Cerebellar nuclear complex (tissue), 1 donor: Measurements from ENCODE around the gene NT5C1B.
A peak's percentile ranks its signal among the peaks of the same experiment; 100 is the strongest.

Source experiments
- DNase-seq, 2 experiments: peaks; one replicate each; lab custom pipeline; 2025; lab: John Stamatoyannopoulos, UW

NT5C1B gene

GRCh38 chr2:18551169-18551568, 38.2 kb downstream of the NT5C1B start:
- DNase-seq, result no peak

DNA sequence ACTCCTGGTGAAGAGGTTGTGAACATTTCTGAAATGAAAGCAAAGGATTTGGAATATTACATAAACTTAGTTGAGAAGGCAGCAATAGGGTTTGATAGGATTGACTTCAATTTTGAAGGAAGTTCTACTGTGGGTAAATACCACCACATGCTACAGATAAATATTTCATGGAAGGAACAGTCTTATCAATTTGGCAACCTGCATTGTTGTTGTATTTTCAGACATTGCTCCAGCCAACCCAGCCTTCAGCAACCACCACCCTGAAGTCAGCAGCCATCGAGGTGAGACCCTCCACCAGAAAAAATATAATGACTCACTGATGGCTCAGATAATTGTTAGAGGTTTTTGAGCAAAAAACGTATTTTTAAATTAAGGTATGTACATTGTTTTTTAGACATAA, 38.9 kb downstream of the NT5C1B start:
- no peak for DNase-seq

DNA sequence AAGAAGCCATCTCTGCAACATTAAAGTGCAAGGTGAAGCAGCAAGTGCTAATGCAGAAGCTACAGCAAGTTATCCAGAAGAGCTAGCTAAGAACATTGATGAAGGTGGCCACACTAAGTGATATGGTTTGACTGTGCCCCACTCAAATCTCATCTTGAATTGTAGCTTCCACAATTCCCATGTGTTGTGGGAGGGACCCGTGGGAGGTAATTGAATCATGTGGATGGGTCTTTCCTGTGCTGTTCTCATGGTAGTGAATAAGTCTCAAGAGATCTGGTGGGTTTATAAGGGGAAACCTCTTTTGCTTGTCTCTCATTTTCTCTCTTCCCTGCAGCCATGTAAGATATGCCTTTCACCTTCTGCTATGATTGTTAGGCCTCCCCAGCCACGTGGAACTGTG, 40.3 kb downstream of the NT5C1B start:
- DNase-seq, result no peak

DNA sequence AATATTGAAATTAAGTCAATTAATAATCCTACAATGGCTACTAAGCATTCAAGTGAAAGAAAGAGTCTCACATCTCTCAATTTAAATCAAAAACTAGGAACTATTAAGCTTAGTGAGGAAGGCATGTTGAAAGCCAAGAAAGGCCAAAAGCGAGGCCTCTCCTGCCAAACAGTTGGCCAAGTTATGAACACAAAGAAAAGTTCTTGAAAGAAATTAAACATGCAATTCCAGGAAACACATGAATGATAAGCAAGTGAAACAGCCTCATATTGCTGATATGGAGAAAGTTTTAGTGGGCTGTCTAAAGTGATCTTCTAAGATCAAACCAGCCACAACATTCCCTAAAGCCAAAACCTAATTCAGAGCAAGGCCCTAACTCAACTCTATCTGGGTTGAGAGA, 40.7 kb downstream of the NT5C1B start:
- DNase-seq, result no peak

- DNase-seq, result no peak
These were observed 42.8 kb downstream of the NT5C1B start for GRCh38 chr2:18546567-18546966.

DNA sequence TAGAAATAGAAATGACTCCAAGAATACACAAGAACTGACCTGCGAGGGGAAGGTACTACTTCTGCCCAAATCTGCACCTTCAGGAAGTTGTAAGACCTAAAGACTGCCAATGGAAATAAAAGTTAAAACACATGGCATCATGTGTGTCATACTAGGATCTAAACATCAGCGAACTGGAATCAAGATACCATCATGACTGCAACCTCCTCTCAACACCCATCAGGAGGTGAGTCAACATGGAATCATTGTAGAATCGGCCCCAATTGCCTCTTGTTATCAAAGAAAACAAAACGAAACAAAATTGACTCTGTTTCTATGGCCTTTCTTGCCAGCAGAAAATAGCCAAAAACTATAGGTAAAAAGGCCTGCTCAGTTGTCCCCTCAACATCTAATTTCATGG, 44.0 kb downstream of the NT5C1B start:
- DNase-seq, result no peak

- DNase-seq, result no peak
These were observed 45.2 kb downstream of the NT5C1B start for GRCh38 chr2:18544171-18544570.

DNA sequence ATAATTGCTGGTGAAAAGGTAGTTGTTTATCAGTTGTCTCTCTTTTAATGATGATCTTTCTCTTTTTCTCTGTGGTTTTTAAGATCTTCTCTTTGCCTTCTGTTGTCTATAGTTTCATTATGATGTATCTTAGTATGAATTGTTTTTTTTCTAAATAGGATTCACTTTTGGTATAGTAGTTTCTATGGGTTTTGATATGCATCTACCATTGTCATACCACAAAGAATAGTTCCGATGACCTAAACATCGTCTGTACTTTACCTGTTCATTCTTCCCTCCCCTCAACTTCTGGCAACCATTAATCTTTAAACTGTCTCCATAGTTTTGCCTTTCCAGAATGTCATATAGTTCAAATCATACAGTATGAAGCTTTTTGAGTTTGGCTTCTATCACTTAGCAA, 48.5 kb downstream of the NT5C1B start:
- DNase-seq, result no peak

DNA sequence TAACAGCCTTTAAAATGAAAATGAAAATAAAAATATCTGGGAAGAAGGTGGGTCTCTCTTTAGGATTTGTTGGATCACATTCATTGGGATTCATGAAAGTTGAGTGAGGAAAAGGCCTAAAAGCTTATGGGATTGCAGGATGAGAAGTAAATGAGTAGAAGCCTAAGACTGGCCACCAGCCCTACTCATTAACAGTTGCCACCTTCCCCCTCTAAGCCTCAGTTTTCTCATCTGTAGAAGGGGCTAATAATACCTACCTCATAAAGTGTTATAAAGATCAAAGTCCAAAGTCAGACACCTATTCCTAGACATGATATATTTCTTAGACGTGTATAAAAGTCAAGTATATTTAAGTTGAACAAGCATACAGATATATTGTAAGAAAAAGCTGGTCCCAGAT, 52.7 kb downstream of the NT5C1B start:
- no peak for DNase-seq

DNA sequence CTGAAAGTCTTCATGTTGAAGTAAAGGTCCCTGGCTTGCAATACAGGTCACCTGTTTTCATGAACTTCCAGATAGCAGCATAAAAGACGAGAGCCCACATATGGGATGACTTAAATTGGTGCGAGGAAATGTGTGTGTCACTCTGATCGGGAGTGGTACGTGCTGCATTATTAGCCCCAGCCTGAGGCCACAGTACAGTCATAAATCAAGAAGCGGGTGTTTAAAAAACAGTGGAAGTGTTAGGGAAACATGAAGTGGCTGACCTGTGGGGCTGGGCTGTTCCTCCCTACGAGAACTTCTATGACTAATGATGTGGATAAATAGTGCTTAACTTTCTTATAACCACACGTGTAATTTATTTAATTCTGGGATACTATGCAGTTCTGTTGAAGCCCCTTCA, 53.3 kb downstream of the NT5C1B start:
- no peak for DNase-seq

- DNase-seq, result no peak
These were observed 58.2 kb downstream of the NT5C1B start for GRCh38 chr2:18531194-18531593.

DNA sequence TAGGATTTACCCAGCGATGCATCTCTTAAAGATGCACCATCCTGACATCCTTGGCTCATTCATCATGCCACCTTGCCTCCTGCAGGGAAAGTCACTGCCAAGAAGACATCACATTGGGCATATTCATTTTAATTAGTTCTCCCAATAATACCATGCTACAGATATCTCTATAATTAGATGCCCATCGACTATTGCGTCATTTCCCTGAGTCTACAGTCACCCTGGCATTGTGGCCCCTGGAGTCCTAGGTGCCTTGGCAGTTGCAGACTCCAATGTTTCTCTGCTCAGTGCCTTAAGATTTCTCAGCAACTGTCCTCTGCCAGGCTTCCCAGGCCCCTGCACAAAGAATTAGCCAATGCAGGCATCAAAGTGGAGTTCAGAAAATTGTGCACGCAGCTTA, 61.5 kb downstream of the NT5C1B start:
- no peak for DNase-seq

GRCh38 chr2:18527326-18527725, 62.0 kb downstream of the NT5C1B start:
- no peak for DNase-seq

GRCh38 chr2:18526429-18526828, 62.9 kb downstream of the NT5C1B start:
- no peak for DNase-seq

GRCh38 chr2:18525852-18526251, 63.5 kb downstream of the NT5C1B start:
- DNase-seq, result no peak

DNA sequence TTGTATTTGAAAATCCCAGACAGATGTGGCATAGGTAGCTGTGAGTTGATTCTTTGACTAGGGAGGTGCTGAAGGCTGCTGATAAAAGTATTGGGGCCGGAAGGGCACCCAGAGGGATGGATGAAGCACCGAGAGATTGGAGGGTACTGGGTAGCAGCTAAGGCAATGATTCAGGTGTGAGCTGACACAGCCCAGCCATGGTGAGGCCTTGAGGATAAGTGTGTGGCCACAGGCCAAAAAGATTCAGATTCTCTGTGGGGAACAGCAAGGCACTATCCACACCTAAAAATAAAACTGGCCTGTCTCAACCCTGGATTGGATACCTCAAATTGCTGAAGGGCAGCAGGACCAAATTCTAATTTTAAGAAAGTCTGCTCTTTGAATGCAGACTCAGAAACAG, 64.1 kb downstream of the NT5C1B start:
- no peak for DNase-seq

DNA sequence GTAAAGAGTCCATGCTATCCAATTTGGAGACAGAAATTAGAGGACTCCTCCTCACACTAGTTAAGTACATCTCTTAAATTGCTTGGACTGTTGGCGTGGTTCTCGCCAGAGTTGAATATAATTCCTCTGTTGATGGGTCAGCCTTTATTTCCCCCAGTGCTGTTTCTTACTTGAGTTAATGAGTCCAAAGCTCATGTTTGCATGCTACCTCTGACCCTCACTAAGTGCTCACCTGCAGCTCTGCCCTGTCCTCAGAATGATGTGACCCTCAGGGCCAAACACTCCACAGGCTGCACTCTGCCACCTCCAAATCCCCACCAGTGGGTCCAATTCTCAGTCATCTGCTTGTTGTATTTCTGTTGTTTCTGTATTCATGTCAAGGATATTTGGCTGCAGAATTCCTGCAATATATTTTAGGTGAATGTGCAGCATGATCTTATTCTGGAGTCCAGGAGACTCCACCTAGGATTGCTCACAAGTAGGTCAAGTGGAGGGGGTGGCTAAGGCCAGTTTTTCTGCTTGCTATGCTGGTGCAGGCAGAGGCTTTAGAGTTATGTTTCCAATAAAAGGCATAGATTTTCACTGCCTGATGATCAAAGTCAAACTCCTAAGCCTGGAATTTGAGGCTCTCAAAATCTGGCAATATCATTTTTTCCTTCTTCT, 66.8 kb downstream of the NT5C1B start:
- DNase-seq, result no peak

GRCh38 chr2:18520451-18521425, 68.6 kb downstream of the NT5C1B start:
- peak in 1 of 2 experiments; percentile 50 for DNase-seq

DNA sequence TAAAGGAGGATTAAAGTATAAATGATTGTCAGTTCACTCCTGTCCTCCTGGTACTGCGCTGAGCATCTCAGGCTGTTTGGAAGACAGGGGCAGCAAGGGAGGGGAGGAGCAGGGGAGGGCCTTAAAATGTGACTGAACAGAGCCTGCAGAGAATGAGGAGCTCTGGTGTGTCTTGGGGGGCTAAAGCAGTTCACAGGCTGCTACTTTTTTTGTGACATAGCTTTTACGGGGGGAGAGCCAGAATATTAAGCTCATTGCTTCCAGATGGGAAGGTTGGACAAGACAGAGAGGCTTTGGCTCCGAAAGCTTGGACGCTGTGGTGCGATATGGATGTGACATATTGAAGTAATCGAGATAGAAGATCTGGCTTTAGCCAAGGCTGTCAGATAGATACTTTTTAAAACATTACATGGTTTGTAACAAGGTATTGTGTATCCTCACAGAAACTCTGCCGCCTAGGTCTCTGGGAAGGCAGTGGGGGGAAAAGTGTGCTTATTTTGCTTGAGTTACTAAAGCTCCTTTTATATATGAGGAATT, 69.4 kb downstream of the NT5C1B start:
- no peak for DNase-seq

DNA sequence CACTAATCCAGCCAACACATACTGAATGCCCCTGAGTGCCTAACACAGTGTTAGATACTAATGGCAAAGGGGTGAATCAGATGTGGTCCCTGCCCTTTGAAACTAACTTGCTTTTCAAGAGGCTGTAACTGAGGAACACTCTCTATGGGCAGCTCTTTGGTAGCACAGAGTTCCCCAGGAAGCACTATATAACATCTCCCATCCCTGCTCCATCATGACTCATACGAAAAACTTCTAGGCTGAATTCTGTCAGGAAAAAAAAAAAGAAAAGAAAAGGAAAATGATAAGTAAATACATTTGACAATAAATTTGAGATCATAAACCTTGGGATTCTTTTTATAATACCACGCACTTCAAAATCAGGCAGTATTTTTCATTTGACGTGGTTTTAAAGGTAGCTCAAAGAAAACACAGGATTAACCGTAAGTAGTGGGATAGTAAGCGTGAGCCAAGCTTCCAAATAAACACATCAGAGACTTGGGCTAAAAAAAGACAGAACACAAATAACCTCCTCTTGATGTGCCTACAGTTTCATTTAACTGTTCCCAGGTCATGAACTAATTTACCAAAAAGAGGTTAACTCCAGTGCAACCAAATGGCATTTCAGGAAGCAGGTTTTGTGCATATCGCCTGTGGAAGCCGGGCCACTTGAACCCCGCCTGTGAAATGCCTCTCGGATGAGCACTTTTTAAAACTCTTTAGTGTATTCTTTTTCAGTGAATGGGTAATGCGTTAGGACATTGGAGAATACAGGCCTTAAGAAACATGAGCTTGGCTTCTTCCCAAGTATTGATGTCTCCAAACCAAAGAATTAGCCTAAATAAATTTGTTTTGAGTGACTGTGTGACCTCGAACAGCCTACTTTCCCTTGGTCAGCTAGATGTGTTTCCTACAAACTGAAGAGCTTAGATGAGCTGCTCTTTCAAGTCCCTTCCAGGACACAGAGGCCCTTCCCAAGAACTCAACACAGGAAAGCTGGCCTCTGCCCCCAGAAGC, 71.0 kb downstream of the NT5C1B start:
- DNase-seq, result no peak

- DNase-seq, result no peak
These were observed 72.0 kb downstream of the NT5C1B start for GRCh38 chr2:18517386-18517785.

DNA sequence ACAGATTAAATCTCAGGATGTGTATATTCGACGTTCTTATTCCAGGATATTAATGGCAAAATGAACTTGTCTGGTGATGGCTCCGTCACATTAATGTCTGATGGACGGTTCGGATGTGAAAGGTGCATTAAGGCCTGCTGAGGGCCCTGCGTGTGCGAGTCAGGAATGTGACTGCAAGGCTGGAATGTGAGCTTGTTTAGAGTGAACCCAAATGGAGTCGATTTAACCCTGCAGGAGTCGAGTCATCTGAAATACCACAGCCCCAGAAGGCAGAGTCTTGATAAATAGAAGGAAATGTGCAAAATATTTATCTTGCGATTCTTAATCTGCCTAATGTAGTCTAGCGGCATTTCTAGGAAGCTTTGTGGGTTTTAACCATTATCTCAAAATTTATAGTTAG, 73.3 kb downstream of the NT5C1B start:
- no peak for DNase-seq
